GM19099 (cell line): ENCODE results near the gene TMOD4.

Experiments used
- POLR2A ChIP-seq: IDR thresholded peaks from 3 replicates; pipeline ENCODE4 v1.6.1; 2011; ENCODE audit warnings: low read depth; ENCODE audit not compliant: insufficient read length; ENCODE audit errors: extremely low read depth

TMOD4 gene

GRCh38 chr1:151147665-151148064 lies 28.1 kb downstream of the TMOD4 start:
- no peak for TF ChIP-seq POLR2A

- TF ChIP-seq POLR2A, result no peak
Observed at GRCh38 chr1:151147132-151147503, 28.7 kb downstream of the TMOD4 start.

- TF ChIP-seq POLR2A, result no peak
Observed at GRCh38 chr1:151146412-151147131, 29.2 kb downstream of the TMOD4 start, which contains the start of gene SEMA6C. TSS of gene SEMA6C (minus strand) at chr1:151146631. CDS start at chr1:151142621, 4,010 bp downstream.

- no peak for TF ChIP-seq POLR2A
Observed at GRCh38 chr1:151146072-151146411, 29.7 kb downstream of the TMOD4 start.

GRCh38 chr1:151145304-151146071 lies 30.3 kb downstream of the TMOD4 start:
- no peak for TF ChIP-seq POLR2A

- no peak for TF ChIP-seq POLR2A
Observed at GRCh38 chr1:151144474-151145303, 31.1 kb downstream of the TMOD4 start.

GRCh38 chr1:151143986-151144385 lies 31.8 kb downstream of the TMOD4 start:
- no peak for TF ChIP-seq POLR2A

GRCh38 chr1:151143057-151143435 lies 32.7 kb downstream of the TMOD4 start:
- no peak for TF ChIP-seq POLR2A

- no peak for TF ChIP-seq POLR2A
Observed at GRCh38 chr1:151142411-151143056, 33.2 kb downstream of the TMOD4 start.

- TF ChIP-seq POLR2A, result no peak
Observed at GRCh38 chr1:151137789-151138188, 38.0 kb downstream of the TMOD4 start.

GRCh38 chr1:151135433-151136385 lies 40.1 kb downstream of the TMOD4 start:
- TF ChIP-seq POLR2A, result no peak

GRCh38 chr1:151134991-151135390 lies 40.8 kb downstream of the TMOD4 start:
- TF ChIP-seq POLR2A, result no peak

GRCh38 chr1:151134396-151134795 lies 41.4 kb downstream of the TMOD4 start:
- no peak for TF ChIP-seq POLR2A

GRCh38 chr1:151133018-151133806 lies 42.6 kb downstream of the TMOD4 start:
- TF ChIP-seq POLR2A, result no peak
